Loucy (cell line): Measurements from ENCODE around the gene CNTN5.

ENCODE experiments used
- H2AFZ ChIP-seq: fragments of 200-600 bp; sonication (generic); 2 replicates; pipeline ENCODE4 v1.6.0; 2016; ENCODE audit warnings: antibody characterized with exemption, mild to moderate bottlenecking, low read length, moderate library complexity
- H3F3A ChIP-seq: fragments of 200-600 bp; 2 replicates; pipeline ENCODE4 v1.6.0; 2016; ENCODE audit warnings: antibody characterized with exemption, low read depth, mild to moderate bottlenecking
- H3K27me3 ChIP-seq: fragments of 200-600 bp; sonication (generic); 2 replicates; pipeline ENCODE4 v1.6.1; 2014; ENCODE audit warnings: low read length, mild to moderate bottlenecking; ENCODE audit not compliant: insufficient read depth, poor library complexity, severe bottlenecking
- H3K36me3 ChIP-seq: fragments of 200-600 bp; sonication (generic); 2 replicates; pipeline ENCODE4 v1.6.1; 2016; ENCODE audit warnings: low read length; ENCODE audit not compliant: insufficient read depth
- H3K4me1 ChIP-seq: fragments of 200-600 bp; sonication (generic); 2 replicates; pipeline ENCODE4 v1.5.1; 2014; ENCODE audit warnings: low read length, mild to moderate bottlenecking; ENCODE audit not compliant: insufficient read depth, poor library complexity, severe bottlenecking
- H3K4me2 ChIP-seq: fragments of 200-600 bp; sonication (generic); 2 replicates; pipeline ENCODE4 v1.6.0; 2014; ENCODE audit warnings: antibody characterized with exemption, low read length, low read depth, mild to moderate bottlenecking; ENCODE audit not compliant: poor library complexity, severe bottlenecking
- H3K4me3 ChIP-seq: fragments of 200-600 bp; sonication (generic); 2 replicates; pipeline ENCODE4 v1.5.1; 2014; ENCODE audit warnings: low read length, mild to moderate bottlenecking, mixed read lengths; ENCODE audit not compliant: poor library complexity, severe bottlenecking
- H3K79me2 ChIP-seq: fragments of 200-600 bp; sonication (generic); 2 replicates; pipeline ENCODE4 v1.6.1; 2014; ENCODE audit warnings: low read length; ENCODE audit not compliant: insufficient read depth
- H3K9ac ChIP-seq: fragments of 200-600 bp; sonication (generic); 2 replicates; pipeline ENCODE4 v1.6.0; 2014; ENCODE audit warnings: mild to moderate bottlenecking, low read depth, low read length, moderate library complexity; ENCODE audit not compliant: poor library complexity, severe bottlenecking
- H3K9me2 ChIP-seq: fragments of 200-600 bp; sonication (generic); replicated peaks from 2 replicates; pipeline ENCODE4 v1.6.1; 2016; ENCODE audit warnings: low read depth, low read length, mixed read lengths
- H3K9me3 ChIP-seq: fragments of 200-600 bp; sonication (generic); 2 replicates; pipeline ENCODE4 v1.6.1; 2014; ENCODE audit warnings: mild to moderate bottlenecking, antibody characterized with exemption, low read length, low read depth; ENCODE audit not compliant: insufficient read depth
- H4K20me1 ChIP-seq: fragments of 200-600 bp; sonication (generic); 2 replicates; pipeline ENCODE4 v1.6.0; 2014; ENCODE audit warnings: antibody characterized with exemption, low read length, mild to moderate bottlenecking; ENCODE audit not compliant: insufficient read depth, poor library complexity, severe bottlenecking
- CTCF ChIP-seq: fragments of 200-600 bp; sonication (generic); conservative IDR thresholded peaks from 2 replicates; pipeline ENCODE4 v1.5.1; 2014; ENCODE audit warnings: mild to moderate bottlenecking, antibody characterized with exemption, low read length
- EZH2phosphoT487 ChIP-seq: fragments of 200-600 bp; IDR thresholded peaks from 2 replicates; pipeline ENCODE4 v1.6.1; 2018; ENCODE audit warnings: antibody characterized with exemption, mild to moderate bottlenecking, moderate library complexity, borderline replicate concordance

Gene CNTN5

GRCh38 chr11:99555486-99555885, 534.7 kb downstream of the CNTN5 start:
- no peaks in the 10 kb centered on the region for H3K79me2 ChIP-seq

GRCh38 chr11:99565333-99565732, 544.6 kb downstream of the CNTN5 start:
- Histone ChIP-seq H4K20me1 (no peaks in the 10 kb centered on the region), H3K27me3 (no peaks in the 10 kb centered on the region), H3F3A (no peaks in the 10 kb centered on the region), H3K4me3 (no peak overlapping the region), H3K36me3 (no peaks in the 10 kb centered on the region), H3K9ac (no peak overlapping the region), H3K9me3 (no peaks in the 10 kb centered on the region), H3K4me1 (no peaks in the 10 kb centered on the region), H3K4me2 (no peak overlapping the region), H2AFZ (no peak overlapping the region), H3K79me2 (no peaks in the 10 kb centered on the region), H3K9me2 (no peaks in the 10 kb centered on the region)
- TF ChIP-seq EZH2phosphoT487 (no peak), CTCF (no peak)

More at GRCh38 chr11:99555486-99555885, 534.7 kb downstream of the CNTN5 start:
- no peaks in the 10 kb centered on the region for H4K20me1 ChIP-seq
- H3K36me3 ChIP-seq = no peaks in the 10 kb centered on the region
- TF ChIP-seq EZH2phosphoT487 = no peak
- no peak for TF ChIP-seq CTCF
- no peaks in the 10 kb centered on the region for H3K27me3 ChIP-seq
- H2AFZ ChIP-seq = no peak overlapping the region
- no peak overlapping the region for H3K4me2 ChIP-seq
- H3K4me1 ChIP-seq = no peaks in the 10 kb centered on the region
- H3K9ac ChIP-seq = no peak overlapping the region
- no peaks in the 10 kb centered on the region for H3F3A ChIP-seq
- no peak overlapping the region for H3K4me3 ChIP-seq
- no peaks in the 10 kb centered on the region for H3K9me2 ChIP-seq
- H3K9me3 ChIP-seq = no peaks in the 10 kb centered on the region

- H3K9me3 ChIP-seq = no peaks in the 10 kb centered on the region
- no peak overlapping the region for H3K4me2 ChIP-seq
- H3K9ac ChIP-seq = no peak overlapping the region
- H3K4me1 ChIP-seq = no peaks in the 10 kb centered on the region
- no peaks in the 10 kb centered on the region for H3K36me3 ChIP-seq
- no peaks in the 10 kb centered on the region for H3K79me2 ChIP-seq
- H3F3A ChIP-seq = no peaks in the 10 kb centered on the region
- no peak overlapping the region for H2AFZ ChIP-seq
- H3K27me3 ChIP-seq = no peaks in the 10 kb centered on the region
- no peak overlapping the region for H3K4me3 ChIP-seq
- no peaks in the 10 kb centered on the region for H4K20me1 ChIP-seq
- H3K9me2 ChIP-seq = no peaks in the 10 kb centered on the region
- TF ChIP-seq CTCF (no peak), EZH2phosphoT487 (no peak)
Measured at GRCh38 chr11:99567334-99567956, 546.7 kb downstream of the CNTN5 start.
